Neural progenitor cell (in vitro differentiated cells): Measurements from ENCODE around the gene VPS37D. TPM values are rescaled to one million over a fixed set of nuclear protein-coding genes. Genes with fewer than 3 reads are reported as not detected.
"Not testable (repeated sequence)": the region's sequence is repeated elsewhere in the genome, so short reads cannot be mapped to it uniquely, and the experiment has no call there.

Experiments used
- DNase-seq: peaks from one replicate; pipeline ENCODE4 v3.0.0-alpha.2; 2016; ENCODE audit warnings: low spot score
- H2AFZ ChIP-seq: fragments of 200-600 bp; sonication (generic); replicated peaks from 2 replicates; pipeline ENCODE4 v1.6.1; 2016; ENCODE audit warnings: antibody characterized with exemption
- H3F3A ChIP-seq: fragments of 200-600 bp; sonication (generic); 2 replicates; pipeline ENCODE4 v1.6.1; 2016; ENCODE audit warnings: antibody characterized with exemption, low read depth
- H3K27ac ChIP-seq: fragments of 200-600 bp; sonication (generic); 2 replicates; pipeline ENCODE4 v1.5.1; 2016; ENCODE audit warnings: mild to moderate bottlenecking
- H3K27me3 ChIP-seq: fragments of 200-600 bp; sonication (generic); 2 replicates; pipeline ENCODE4 v1.6.1; 2016; ENCODE audit warnings: mild to moderate bottlenecking, moderate library complexity
- H3K36me3 ChIP-seq: fragments of 200-600 bp; sonication (generic); 2 replicates; pipeline ENCODE4 v1.5.1; 2016
- H3K4me1 ChIP-seq: fragments of 200-600 bp; sonication (generic); 2 replicates; pipeline ENCODE4 v1.6.1; 2016; ENCODE audit warnings: mixed run types
- H3K4me2 ChIP-seq: fragments of 200-600 bp; sonication (generic); 2 replicates; pipeline ENCODE4 v1.6.1; 2016
- H3K4me3 ChIP-seq: fragments of 200-600 bp; sonication (generic); 2 replicates; pipeline ENCODE4 v1.5.1; 2016
- H3K79me2 ChIP-seq: fragments of 200-600 bp; sonication (generic); 2 replicates; pipeline ENCODE4 v1.6.1; 2016; ENCODE audit warnings: low read depth
- H3K9ac ChIP-seq: fragments of 200-600 bp; sonication (generic); 2 replicates; pipeline ENCODE4 v1.6.1; 2016
- H3K9me3 ChIP-seq: fragments of 200-600 bp; sonication (generic); 2 replicates; pipeline ENCODE4 v1.5.1; 2016; ENCODE audit warnings: low read depth
- H4K20me1 ChIP-seq: fragments of 200-600 bp; sonication (generic); 2 replicates; pipeline ENCODE4 v1.6.1; 2016; ENCODE audit warnings: low read depth
- H3K27ac Mint-ChIP-seq: 3 replicates; pipeline ENCODE4 v1.8.0; 2021; ENCODE audit warnings: mixed read lengths
- H3K27me3 Mint-ChIP-seq: 2 replicates; pipeline ENCODE4 v1.8.0; 2022; ENCODE audit warnings: low read depth, mild to moderate bottlenecking, inconsistent platforms, moderate library complexity, mixed read lengths; ENCODE audit not compliant: insufficient read depth
- H3K36me3 Mint-ChIP-seq: 3 replicates; pipeline ENCODE4 v1.8.0; 2021; ENCODE audit warnings: mixed read lengths
- H3K4me1 Mint-ChIP-seq: 3 replicates; pipeline ENCODE4 v1.8.0; 2021; ENCODE audit warnings: mixed read lengths
- H3K4me3 Mint-ChIP-seq: 3 replicates; pipeline ENCODE4 v1.8.0; 2021; ENCODE audit warnings: mild to moderate bottlenecking, moderate library complexity, mixed read lengths
- H3K9me3 Mint-ChIP-seq: 3 replicates; pipeline ENCODE4 v1.8.0; 2020; ENCODE audit warnings: mixed read lengths
- CTCF ChIP-seq: fragments of 200-600 bp; sonication (generic); IDR thresholded peaks from 2 replicates; pipeline ENCODE4 v1.5.1; 2017; ENCODE audit warnings: antibody characterized with exemption, mild to moderate bottlenecking
- EZH2 ChIP-seq: fragments of 200-600 bp; sonication (generic); IDR thresholded peaks from 2 replicates; pipeline ENCODE4 v1.6.1; 2017; ENCODE audit warnings: antibody characterized with exemption, mild to moderate bottlenecking, moderate library complexity
- EZH2phosphoT487 ChIP-seq: fragments of 200-600 bp; sonication (generic); IDR thresholded peaks from 2 replicates; pipeline ENCODE4 v1.6.1; 2017; ENCODE audit warnings: antibody characterized with exemption
- total RNA-seq: library from RNA; depleted of rRNA; stranded (reverse); fragments of >200 nt; gene quantifications from 2 replicates; pipeline ENCODE4 v1.2.3, GENCODE V29; 2015; ENCODE audit warnings: low replicate concordance

VPS37D gene
- total RNA-seq, 1 donor from 2014 or later, result 7.0 TPM

GRCh38 chr7:73708961-73709549, 41.4 kb downstream of the VPS37D start:
- Histone ChIP-seq H3K9me3 (no peaks in the 10 kb centered on the region), H3F3A (peaks cover 4% of the 10 kb centered on the region), H3K27me3 (no peaks in the 10 kb centered on the region), H3K36me3 (no peaks in the 10 kb centered on the region), H3K79me2 (no peaks in the 10 kb centered on the region), H3K4me3 (no peak overlapping the region), H3K9ac (no peak overlapping the region), H3K4me2 (no peak overlapping the region), H2AFZ (no peak overlapping the region), H3K4me1 (peaks cover 4% of the 10 kb centered on the region), H4K20me1 (peaks cover 34% of the 10 kb centered on the region), H3K27ac (no peak overlapping the region)
- Mint-ChIP-seq H3K4me1 (peaks cover 3% of the 10 kb centered on the region), H3K27me3 (peaks cover 2% of the 10 kb centered on the region), H3K36me3 (no peaks in the 10 kb centered on the region), H3K27ac (no peak overlapping the region), H3K9me3 (no peaks in the 10 kb centered on the region), H3K4me3 (no peak overlapping the region)
- no peak for DNase-seq
- no peak for TF ChIP-seq EZH2phosphoT487
- no peak for TF ChIP-seq CTCF
- no peak for TF ChIP-seq EZH2

- Histone ChIP-seq H3K9me3 (no peaks in the 10 kb centered on the region), H3K4me3 (no peak overlapping the region), H2AFZ (no peak overlapping the region), H3K9ac (no peak overlapping the region), H3K27me3 (no peaks in the 10 kb centered on the region), H3K4me1 (no peaks in the 10 kb centered on the region), H4K20me1 (peaks cover 34% of the 10 kb centered on the region), H3K4me2 (no peak overlapping the region), H3K27ac (no peak overlapping the region), H3F3A (no peaks in the 10 kb centered on the region), H3K36me3 (no peaks in the 10 kb centered on the region), H3K79me2 (no peaks in the 10 kb centered on the region)
- Mint-ChIP-seq H3K27me3 (no peaks in the 10 kb centered on the region), H3K36me3 (no peaks in the 10 kb centered on the region), H3K27ac (no peak overlapping the region), H3K4me1 (peaks cover 8% of the 10 kb centered on the region), H3K4me3 (no peak overlapping the region), H3K9me3 (no peaks in the 10 kb centered on the region)
- TF ChIP-seq EZH2phosphoT487 (no peak), EZH2 (no peak), CTCF (no peak)
- DNase-seq, result no peak
Measured at GRCh38 chr7:73712773-73713172, 45.1 kb downstream of the VPS37D start.

GRCh38 chr7:73713319-73713718, 45.7 kb downstream of the VPS37D start:
- not testable (repeated sequence) for H3F3A ChIP-seq, H3K4me3 ChIP-seq, H3K27ac Mint-ChIP-seq, H3K27me3 Mint-ChIP-seq, H3K4me3 Mint-ChIP-seq, H2AFZ ChIP-seq, H3K4me2 ChIP-seq, DNase-seq, H3K4me1 ChIP-seq, H3K9ac ChIP-seq, H3K27me3 ChIP-seq, H3K79me2 ChIP-seq, H3K36me3 ChIP-seq, H3K27ac ChIP-seq, H3K9me3 ChIP-seq, H3K36me3 Mint-ChIP-seq, H3K9me3 Mint-ChIP-seq
- H3K4me1 Mint-ChIP-seq, result peaks cover 10% of the 10 kb centered on the region
- H4K20me1 ChIP-seq, result peaks cover 40% of the 10 kb centered on the region

- Histone ChIP-seq H3K79me2 (peaks cover 10% of the 10 kb centered on the region), H3K9ac (no peak overlapping the region), H3K36me3 (no peaks in the 10 kb centered on the region), H2AFZ (no peak overlapping the region), H3K9me3 (no peaks in the 10 kb centered on the region), H3K4me3 (no peak overlapping the region), H3K27ac (no peak overlapping the region), H3F3A (no peaks in the 10 kb centered on the region), H3K27me3 (peaks cover 27% of the 10 kb centered on the region), H3K4me1 (no peaks in the 10 kb centered on the region), H3K4me2 (no peak overlapping the region), H4K20me1 (peaks cover 43% of the 10 kb centered on the region)
- no peaks in the 10 kb centered on the region for H3K36me3 Mint-ChIP-seq
- no peak overlapping the region for H3K4me3 Mint-ChIP-seq
- peaks cover 14% of the 10 kb centered on the region for H3K4me1 Mint-ChIP-seq
- H3K27ac Mint-ChIP-seq, result no peak overlapping the region
- DNase-seq, result no peak
- H3K27me3 Mint-ChIP-seq, result peaks cover 5% of the 10 kb centered on the region
- TF ChIP-seq EZH2phosphoT487 (no peak), CTCF (no peak), EZH2 (no peak)
- H3K9me3 Mint-ChIP-seq, result no peaks in the 10 kb centered on the region
Measured at GRCh38 chr7:73715648-73716317, 48.2 kb downstream of the VPS37D start.
